GM13976 (cell line): ENCODE data around the gene OBP2B.
"Not testable (repeated sequence)": the region's sequence is repeated elsewhere in the genome, so short reads cannot be mapped to it uniquely, and the experiment has no call there.

ENCODE experiments used
- DNase-seq: peaks from one replicate; pipeline ENCODE4 v3.0.0; 2012; ENCODE audit warnings: low spot score
- in situ Hi-C: fragments of 300-500 bp; cut with MboI; formaldehyde crosslinking; loops from one replicate; pipeline ENCODE4 v1.12.0; 2022; ENCODE audit warnings: low sequenced_read_pairs, mixed read lengths, inconsistent platforms; ENCODE audit not compliant: unreplicated experiment
- TF ChIP-seq, protein P1 (sequence below): IDR thresholded peaks from 2 replicates; pipeline ENCODE4 v1.5.1; 2012; ENCODE audit warnings: borderline replicate concordance, mild to moderate bottlenecking; ENCODE audit not compliant: insufficient read depth; ENCODE audit errors: extremely low read depth, missing control alignments, control extremely low read depth

OBP2B gene

DNA sequence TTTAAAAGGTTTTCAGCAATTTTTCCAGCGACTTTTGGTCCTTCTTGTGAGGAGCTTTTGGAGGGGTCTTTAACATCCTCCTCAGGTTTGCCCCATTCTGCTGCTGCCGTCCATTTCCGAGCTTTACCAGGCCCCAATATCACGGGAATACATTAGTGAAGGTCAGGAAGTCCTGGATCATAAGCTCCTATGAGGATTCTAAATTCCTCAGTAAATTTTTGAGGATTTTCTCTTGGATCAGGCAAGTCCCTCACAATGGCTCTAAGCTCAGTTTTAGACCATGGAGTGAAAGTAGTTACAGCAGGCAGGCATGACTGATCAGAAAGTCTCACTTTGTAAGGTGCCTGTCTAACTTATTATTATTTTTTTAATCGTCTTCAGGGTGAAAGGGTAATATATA is 28.1 kb downstream of the OBP2B start:
- in situ Hi-C loops: loop anchor here (25.0 kb wide), 1 partner anchor 306 kb away; the partner anchor contains the start of gene SLC2A6
- TF ChIP-seq, protein P1, sequence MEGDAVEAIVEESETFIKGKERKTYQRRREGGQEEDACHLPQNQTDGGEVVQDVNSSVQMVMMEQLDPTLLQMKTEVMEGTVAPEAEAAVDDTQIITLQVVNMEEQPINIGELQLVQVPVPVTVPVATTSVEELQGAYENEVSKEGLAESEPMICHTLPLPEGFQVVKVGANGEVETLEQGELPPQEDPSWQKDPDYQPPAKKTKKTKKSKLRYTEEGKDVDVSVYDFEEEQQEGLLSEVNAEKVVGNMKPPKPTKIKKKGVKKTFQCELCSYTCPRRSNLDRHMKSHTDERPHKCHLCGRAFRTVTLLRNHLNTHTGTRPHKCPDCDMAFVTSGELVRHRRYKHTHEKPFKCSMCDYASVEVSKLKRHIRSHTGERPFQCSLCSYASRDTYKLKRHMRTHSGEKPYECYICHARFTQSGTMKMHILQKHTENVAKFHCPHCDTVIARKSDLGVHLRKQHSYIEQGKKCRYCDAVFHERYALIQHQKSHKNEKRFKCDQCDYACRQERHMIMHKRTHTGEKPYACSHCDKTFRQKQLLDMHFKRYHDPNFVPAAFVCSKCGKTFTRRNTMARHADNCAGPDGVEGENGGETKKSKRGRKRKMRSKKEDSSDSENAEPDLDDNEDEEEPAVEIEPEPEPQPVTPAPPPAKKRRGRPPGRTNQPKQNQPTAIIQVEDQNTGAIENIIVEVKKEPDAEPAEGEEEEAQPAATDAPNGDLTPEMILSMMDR: no peak

DNA sequence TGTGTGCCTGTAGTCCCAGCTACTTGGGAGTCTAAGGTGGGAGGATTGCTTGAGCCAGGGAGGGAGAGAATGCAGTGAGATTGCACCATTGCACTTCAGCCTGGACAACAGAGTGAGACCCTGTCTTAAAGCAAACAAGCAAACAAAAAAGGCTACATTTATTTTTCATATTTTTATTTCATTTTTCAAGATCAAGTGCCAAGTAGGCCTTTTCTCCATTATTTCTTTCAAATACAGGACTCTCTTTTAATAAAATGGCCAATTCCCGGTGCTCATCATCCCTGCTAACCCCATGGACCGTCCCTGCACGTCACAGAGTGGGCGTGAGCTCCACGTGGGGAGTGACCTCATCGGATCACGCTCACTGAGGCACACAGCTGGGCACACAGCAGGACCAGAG is 36.0 kb downstream of the OBP2B start:
- DNase-seq: no peak
- TF ChIP-seq, protein P1: no peak
- in situ Hi-C loops: no loop called here

More for the DNA sequence above, 28.1 kb downstream of the OBP2B start:
- no peak for DNase-seq

- TF ChIP-seq, protein P1: no peak
- in situ Hi-C loops: no loop called here
- DNase-seq: peak; percentile 28
Observed at GRCh38 chr9:133171161-133171961, 37.7 kb downstream of the OBP2B start.

DNA sequence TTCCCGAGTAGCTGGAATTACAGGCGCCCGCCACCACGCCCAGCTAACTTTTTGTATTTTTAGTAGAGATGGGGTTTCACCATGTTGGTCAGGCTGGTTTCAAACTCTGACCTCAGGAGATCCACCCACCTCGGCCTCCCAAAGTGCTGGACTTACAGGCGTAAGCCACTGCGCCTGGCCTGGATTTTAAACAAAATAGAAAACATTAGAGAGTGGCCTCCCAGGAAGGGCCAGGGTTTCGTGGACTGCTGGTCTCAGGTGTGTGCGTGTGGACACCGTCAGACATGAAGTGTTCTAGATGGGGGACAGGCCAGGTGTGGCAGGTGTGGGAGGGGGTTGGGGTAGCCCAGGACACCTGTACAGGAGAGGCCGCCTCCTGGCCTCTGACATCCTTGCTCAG is 38.3 kb downstream of the OBP2B start:
- TF ChIP-seq, protein P1: no peak
- in situ Hi-C loops: no loop called here
- no peak for DNase-seq

DNA sequence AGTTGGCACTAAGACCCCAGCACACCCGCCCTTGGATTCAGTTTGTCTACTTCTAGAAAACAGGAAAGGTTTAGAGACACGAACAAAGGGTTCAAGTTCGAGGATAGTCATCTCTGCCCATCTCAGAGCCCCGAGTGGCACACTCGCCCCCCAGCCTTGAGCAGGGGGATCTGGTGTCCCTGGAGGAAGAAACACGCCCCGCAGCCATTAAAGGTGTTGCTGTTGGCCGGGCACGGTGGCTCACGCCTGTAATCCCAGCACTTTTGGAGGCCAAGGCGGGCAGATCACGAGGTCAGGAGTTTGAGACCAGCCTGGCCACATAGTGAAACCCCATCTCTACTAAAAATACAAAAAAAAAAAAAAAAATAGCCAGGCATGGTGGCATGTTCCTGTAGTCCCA is 39.4 kb downstream of the OBP2B start:
- DNase-seq, in situ Hi-C loops: not testable (repeated sequence)

- no peak for DNase-seq
- TF ChIP-seq, protein P1: no peak
- in situ Hi-C loops: no loop called here
Observed at GRCh38 chr9:133169102-133169501, 39.9 kb downstream of the OBP2B start.

- peak; percentile 45 for DNase-seq
- in situ Hi-C loops: no loop called here
- TF ChIP-seq, protein P1: no peak
Observed at GRCh38 chr9:133168432-133168831, 40.6 kb downstream of the OBP2B start.
